HCT116 (cell line): ENCODE data around the gene LMBR1. TPM values are rescaled to one million over a fixed set of nuclear protein-coding genes. Genes with fewer than 3 reads are reported as not detected.

Experiments used
- ATAC-seq: fragments of 200-7000 bp; cut with Tn5 transposase; 2 replicates; pipeline ENCODE4 v1.9.1; 2020; ENCODE audit warnings: mild to moderate bottlenecking, moderate library complexity
- BruUV-seq: library from RNA; stranded (reverse); fragments of 400-500 nt; replicated peaks from 2 replicates; lab custom pipeline; 2021; lab: Mats Ljungman, UMichigan
- CTCF ChIA-PET: fragments of 300-600 bp; sonication (Branson Sonifier 250); formaldehyde crosslinking; loops from one replicate; lab custom pipeline; 2021; ENCODE audit warnings: antibody characterized with exemption; lab: Charles Lee
- POLR2A ChIA-PET: fragments of 300-600, 350-600 bp; sonication (Branson Sonifier 250); formaldehyde crosslinking; loops from one replicate; lab custom pipeline; 2021; ENCODE audit warnings: antibody characterized with exemption; lab: Charles Lee
- RAD21 ChIA-PET, 2 experiments: fragments of 300-600 bp; sonication (Branson Sonifier 250); formaldehyde crosslinking; loops; one replicate each; lab custom pipeline; 2023; ENCODE audit warnings: low total read pairs in 2 of 2; ENCODE audit not compliant: uncharacterized antibody in 2 of 2, unreplicated experiment in 2 of 2, low non-redundant PET in 1 of 2; lab: Charles Lee
- DNase-seq: peaks from one replicate; pipeline ENCODE4 v3.0.0-alpha.2; 2010; ENCODE audit warnings: low read depth, low spot score
- H2AFZ ChIP-seq: fragments of 200-600 bp; shearing (Covaris generic), sonication (generic); 2 replicates; pipeline ENCODE4 v1.6.1; 2017; ENCODE audit warnings: low read depth, mixed run types, mixed read lengths, antibody characterized with exemption, low read length; ENCODE audit not compliant: poor library complexity, severe bottlenecking
- H3K27ac ChIP-seq: 2 replicates; pipeline ENCODE4 v1.5.1; 2012; ENCODE audit warnings: low read depth, low read length
- H3K27me3 ChIP-seq: fragments of 200-600 bp; sonication (generic); 2 replicates; pipeline ENCODE4 v1.6.1; 2016; ENCODE audit warnings: mixed run types, low read length, mixed read lengths; ENCODE audit not compliant: insufficient read depth
- H3K36me3 ChIP-seq, 2 experiments: fragments of 200-500 bp in 1 of 2; fragments of 200-600 bp in 1 of 2; sonication (Bioruptor generic) in 1 of 2; sonication (generic) in 1 of 2; 2 replicates each; pipeline versions ENCODE4 v1.5.1 to v1.6.1; 2014 to 2016; ENCODE audit warnings: low read length in 2 of 2, inconsistent platforms in 1 of 2, mixed read lengths in 1 of 2, mixed run types in 1 of 2; ENCODE audit not compliant: insufficient read depth in 2 of 2, control insufficient read depth in 1 of 2
- H3K4me1 ChIP-seq, 2 experiments: fragments of 200-600 bp in 1 of 2; sonication (generic) in 1 of 2; 2 replicates each; pipeline versions ENCODE4 v1.5.1 to v1.6.1; 2012 to 2017; ENCODE audit warnings: low read length in 2 of 2, inconsistent platforms in 1 of 2, mild to moderate bottlenecking in 1 of 2, mixed read lengths in 1 of 2, mixed run types in 1 of 2, moderate library complexity in 1 of 2; ENCODE audit not compliant: insufficient read depth in 2 of 2, control insufficient read depth in 1 of 2
- H3K4me2 ChIP-seq: fragments of 200-600 bp; sonication (generic); 2 replicates; pipeline ENCODE4 v1.6.1; 2017; ENCODE audit warnings: mixed run types, low read length, mixed read lengths
- H3K4me3 ChIP-seq, 2 experiments: fragments of 200-600 bp in 1 of 2; sonication (generic) in 1 of 2; replicated peaks in 1 of 2; 2 replicates each; pipeline ENCODE4 v1.5.1; 2011 to 2016; ENCODE audit warnings: low read length in 2 of 2, control low read depth in 1 of 2, low read depth in 1 of 2, mild to moderate bottlenecking in 1 of 2, mixed read lengths in 1 of 2, mixed run types in 1 of 2
- H3K79me2 ChIP-seq: fragments of 200-600 bp; sonication (generic); 2 replicates; pipeline ENCODE4 v1.6.1; 2017; ENCODE audit warnings: mild to moderate bottlenecking, mixed run types, low read length, moderate library complexity, mixed read lengths; ENCODE audit not compliant: insufficient read depth
- H3K9ac ChIP-seq: fragments of 200-600 bp; sonication (generic); 2 replicates; pipeline ENCODE4 v1.6.1; 2016; ENCODE audit warnings: low read length, mixed read lengths
- H3K9me2 ChIP-seq: fragments of 200-600 bp; sonication (generic), shearing (Covaris generic); 2 replicates; pipeline ENCODE4 v1.6.1; 2017; ENCODE audit warnings: mixed run types, mild to moderate bottlenecking, moderate library complexity; ENCODE audit not compliant: insufficient read depth
- H3K9me3 ChIP-seq, 2 experiments: fragments of 200-500 bp in 1 of 2; fragments of 200-600 bp in 1 of 2; sonication (Bioruptor generic) in 1 of 2; sonication (generic) in 1 of 2; 2 replicates each; pipeline ENCODE4 v1.6.1; 2014 to 2017; ENCODE audit warnings: low read length in 2 of 2, mixed read lengths in 2 of 2, inconsistent platforms in 1 of 2, low read depth in 1 of 2, mild to moderate bottlenecking in 1 of 2, mixed run types in 1 of 2, moderate library complexity in 1 of 2; ENCODE audit not compliant: control insufficient read depth in 1 of 2, insufficient read depth in 1 of 2
- H4K20me1 ChIP-seq: fragments of 200-600 bp; sonication (generic), shearing (Covaris generic); 2 replicates; pipeline ENCODE4 v1.6.1; 2017; ENCODE audit warnings: mixed run types, mild to moderate bottlenecking, moderate library complexity; ENCODE audit not compliant: insufficient read depth
- CBX3 ChIP-seq: IDR thresholded peaks from 2 replicates; pipeline ENCODE4 v1.6.1; 2012; ENCODE audit warnings: low read depth
- CEBPB ChIP-seq: IDR thresholded peaks from 2 replicates; pipeline ENCODE4 v1.6.1; 2012; ENCODE audit warnings: low read depth
- EGR1 ChIP-seq: IDR thresholded peaks from 2 replicates; pipeline ENCODE4 v1.6.1; 2012; ENCODE audit warnings: low read depth
- ELF1 ChIP-seq: IDR thresholded peaks from 2 replicates; pipeline ENCODE4 v1.6.1; 2012; ENCODE audit warnings: low read depth, borderline replicate concordance
- EZH2 ChIP-seq: fragments of 200-600 bp; sonication (generic); IDR thresholded peaks from 2 replicates; pipeline ENCODE4 v1.6.1; 2017; ENCODE audit warnings: antibody characterized with exemption, mixed run types
- EZH2phosphoT487 ChIP-seq: fragments of 200-600 bp; IDR thresholded peaks from 2 replicates; pipeline ENCODE4 v1.6.1; 2018; ENCODE audit warnings: antibody characterized with exemption, borderline replicate concordance
- JUND ChIP-seq: IDR thresholded peaks from 2 replicates; pipeline ENCODE4 v1.6.1; 2012
- SP1 ChIP-seq: IDR thresholded peaks from 2 replicates; pipeline ENCODE4 v1.6.1; 2012; ENCODE audit warnings: low read depth
- TCF7L2 ChIP-seq: IDR thresholded peaks from 2 replicates; pipeline ENCODE4 v1.7.0; 2011; ENCODE audit warnings: borderline replicate concordance, inconsistent platforms; ENCODE audit not compliant: insufficient read depth, insufficient read length; ENCODE audit errors: extremely low read depth
- ZNF274 ChIP-seq: fragments of 200-500 bp; sonication (Bioruptor generic); IDR thresholded peaks from 2 replicates; pipeline ENCODE4 v1.6.1; 2014; ENCODE audit warnings: mild to moderate bottlenecking, low read depth, low read length, inconsistent platforms
- intact Hi-C: fragments of 100-400 bp; cut with micrococcal nuclease; formaldehyde crosslinking; loops from 2 replicates; pipeline ENCODE4 v1.10.0; 2022
- total RNA-seq: library from RNA; stranded (reverse); gene quantifications from one replicate; pipeline ENCODE4 v1.2.1, GENCODE V29; 2021; ENCODE audit not compliant: unreplicated experiment
- TF ChIP-seq, protein P1 (sequence below), 3 experiments: fragments of 200-600 bp in 1 of 3; sonication (generic) in 1 of 3; IDR thresholded peaks in 2 of 3; conservative IDR thresholded peaks in 1 of 3; 2 replicates each; pipeline ENCODE4 v1.5.1; 2012 to 2017; ENCODE audit warnings: low read depth in 2 of 3, low read length in 2 of 3, antibody characterized with exemption in 1 of 3, borderline replicate concordance in 1 of 3, control low read depth in 1 of 3, mild to moderate bottlenecking in 1 of 3, mixed read lengths in 1 of 3, mixed run types in 1 of 3, moderate library complexity in 1 of 3; ENCODE audit not compliant: insufficient read depth in 1 of 3
- TF ChIP-seq, protein P2 (sequence below): IDR thresholded peaks from 2 replicates; pipeline ENCODE4 v1.6.1; 2012

Gene LMBR1
- total RNA-seq, 1 experiment from 2014 or later: 84.0 TPM

DNA sequence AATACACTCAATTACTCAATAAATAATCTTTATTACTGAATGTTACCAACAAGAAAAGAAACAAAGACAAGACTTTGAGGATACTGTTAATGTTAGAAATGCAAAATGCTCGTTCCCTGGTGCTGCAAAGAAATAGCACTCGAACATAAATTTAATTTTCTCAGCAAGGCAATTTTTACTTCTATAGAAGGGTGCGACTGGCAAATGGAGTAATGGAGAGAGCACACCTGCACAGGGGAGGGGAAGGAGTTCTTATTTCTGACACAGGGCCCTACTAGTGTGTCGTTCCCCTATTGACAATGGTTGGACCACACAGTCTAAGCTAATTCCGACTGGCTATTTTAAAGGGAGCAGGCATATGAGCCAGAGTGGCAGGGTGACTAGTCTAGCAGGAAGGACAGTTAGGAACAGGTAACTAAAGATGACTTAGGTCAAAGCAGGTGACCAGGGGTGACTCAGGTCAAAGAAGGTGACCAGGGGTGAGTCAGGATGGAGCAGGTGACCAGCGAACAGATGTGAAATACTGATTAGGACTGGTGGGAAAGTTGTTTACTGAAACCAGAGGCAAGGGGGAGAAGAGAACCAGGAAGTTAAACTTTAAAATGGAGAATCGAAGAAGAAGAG, 133.3 kb downstream of the LMBR1 start:
- Histone ChIP-seq H3K4me1 (no peaks in the 10 kb centered on the region), H3K27ac (no peak overlapping the region), H3K4me2 (no peak overlapping the region), H3K9ac (no peak overlapping the region), H3K27me3 (no peaks in the 10 kb centered on the region), H3K9me2 (no peaks in the 10 kb centered on the region), H3K4me3 (no peak overlapping the region), H3K9me3 (no peaks in the 10 kb centered on the region), H3K36me3 (peaks cover 0 to 6% of the 10 kb centered on the region in 2 experiments; a peak in 1 of 4 replicates), H2AFZ (no peak overlapping the region), H4K20me1 (no peaks in the 10 kb centered on the region; the same call in 1 of the 2 replicates), H3K79me2 (no peaks in the 10 kb centered on the region; the same call in 1 of the 2 replicates)
- BruUV-seq: no TSS peak
- CTCF ChIA-PET: no interaction called here
- RAD21 ChIA-PET: no interaction called here
- DNase-seq: no peak
- POLR2A ChIA-PET: no interaction called here
- no peak for TF ChIP-seq CEBPB
- TF ChIP-seq EGR1: no peak
- TF ChIP-seq, protein P1, sequence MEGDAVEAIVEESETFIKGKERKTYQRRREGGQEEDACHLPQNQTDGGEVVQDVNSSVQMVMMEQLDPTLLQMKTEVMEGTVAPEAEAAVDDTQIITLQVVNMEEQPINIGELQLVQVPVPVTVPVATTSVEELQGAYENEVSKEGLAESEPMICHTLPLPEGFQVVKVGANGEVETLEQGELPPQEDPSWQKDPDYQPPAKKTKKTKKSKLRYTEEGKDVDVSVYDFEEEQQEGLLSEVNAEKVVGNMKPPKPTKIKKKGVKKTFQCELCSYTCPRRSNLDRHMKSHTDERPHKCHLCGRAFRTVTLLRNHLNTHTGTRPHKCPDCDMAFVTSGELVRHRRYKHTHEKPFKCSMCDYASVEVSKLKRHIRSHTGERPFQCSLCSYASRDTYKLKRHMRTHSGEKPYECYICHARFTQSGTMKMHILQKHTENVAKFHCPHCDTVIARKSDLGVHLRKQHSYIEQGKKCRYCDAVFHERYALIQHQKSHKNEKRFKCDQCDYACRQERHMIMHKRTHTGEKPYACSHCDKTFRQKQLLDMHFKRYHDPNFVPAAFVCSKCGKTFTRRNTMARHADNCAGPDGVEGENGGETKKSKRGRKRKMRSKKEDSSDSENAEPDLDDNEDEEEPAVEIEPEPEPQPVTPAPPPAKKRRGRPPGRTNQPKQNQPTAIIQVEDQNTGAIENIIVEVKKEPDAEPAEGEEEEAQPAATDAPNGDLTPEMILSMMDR (IDR thresholded peaks at IDR 0.05 in 2 of 3, conservative IDR thresholded peaks at IDR 0.05 in 1 of 3; ENCODE audit: borderline replicate concordance in 1 of 3, insufficient read depth in 1 of 3, low read depth in 2 of 3, low read length in 2 of 3): no peak
- no peak for TF ChIP-seq JUND
- no peak for TF ChIP-seq CBX3
- no peak for TF ChIP-seq EZH2phosphoT487
- no peak for TF ChIP-seq ZNF274
- no peak for TF ChIP-seq ELF1
- no peak for TF ChIP-seq EZH2
- TF ChIP-seq SP1: no peak
- TF ChIP-seq, protein P2, sequence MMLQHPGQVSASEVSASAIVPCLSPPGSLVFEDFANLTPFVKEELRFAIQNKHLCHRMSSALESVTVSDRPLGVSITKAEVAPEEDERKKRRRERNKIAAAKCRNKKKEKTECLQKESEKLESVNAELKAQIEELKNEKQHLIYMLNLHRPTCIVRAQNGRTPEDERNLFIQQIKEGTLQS: no peak
- TF ChIP-seq TCF7L2: no peak
- intact Hi-C loops: loop anchor here (5.0 kb wide), 1 partner anchor 107 kb away; no protein-coding TSS in a partner anchor
- no peak for ATAC-seq
